Right renal pelvis (tissue), 4 donors: ENCODE measurements around the gene TREX2. TPM values are rescaled to one million over a fixed set of nuclear protein-coding genes. Genes with fewer than 3 reads are reported as not detected.

Experiments
- polyA plus RNA-seq, 4 donors: library from polyadenylated mRNA; unstranded; fragments of 120-200 nt; gene quantifications; one replicate each; pipeline ENCODE4 v1.2.1, GENCODE V29; 2013; ENCODE audit not compliant: insufficient read length in 4 of 4

Gene TREX2
- polyA plus RNA-seq, 4 donors: 0.37 to 0.66 (median 0.48) TPM

Other genes starting within 250 kb of the TREX2 start
- gene PNMA6F, start 124.3 kb downstream of the TREX2 start, polyA plus RNA-seq: under 1 TPM; 0.06 to 0.22 (median 0.18) TPM
- 10 to 100 TPM; 18.7 to 22.2 (median 20.6) TPM for gene ZNF275, start 111.9 kb downstream of the TREX2 start, polyA plus RNA-seq
- not detected for gene PNMA6E, start 44.7 kb downstream of the TREX2 start, polyA plus RNA-seq
- gene ZFP92, start 34.6 kb downstream of the TREX2 start, polyA plus RNA-seq: 1 to 10 TPM in 1 of 4 donors, under 1 TPM in 3; 0.80 to 1.3 (median 0.87) TPM
- 10 to 100 TPM; 24.3 to 34.0 (median 27.2) TPM for gene HAUS7, start 24.5 kb upstream of the TREX2 start, polyA plus RNA-seq
- gene BGN, start 48.9 kb upstream of the TREX2 start, polyA plus RNA-seq: 100 to 1,000 TPM; 169 to 230 (median 196) TPM
- under 1 TPM; 0.23 to 0.36 (median 0.31) TPM for gene ATP2B3, start 71.6 kb upstream of the TREX2 start, polyA plus RNA-seq
- 10 to 100 TPM; 17.6 to 20.7 (median 19.3) TPM for gene CCNQ, start 153.1 kb upstream of the TREX2 start, polyA plus RNA-seq
- gene DUSP9, start 201.1 kb upstream of the TREX2 start, polyA plus RNA-seq: 10 to 100 TPM; 46.7 to 74.3 (median 49.1) TPM
- 10 to 100 TPM in 1 of 4 donors, 1 to 10 TPM in 3; 6.2 to 11.4 (median 7.5) TPM for gene PNCK, start 227.8 kb upstream of the TREX2 start, polyA plus RNA-seq
- 10 to 100 TPM; 46.6 to 74.1 (median 52.6) TPM for gene SLC6A8, start 241.9 kb upstream of the TREX2 start, polyA plus RNA-seq